AG10803 (cell line): ENCODE measurements around the gene GALNT17.

Experiments
- DNase-seq: peaks from one replicate; pipeline ENCODE4 v3.0.0; 2010; ENCODE audit warnings: low read depth
- H3K4me3 ChIP-seq: 2 replicates; pipeline ENCODE4 v1.5.1; 2011; ENCODE audit warnings: mild to moderate bottlenecking, low read length, control low read depth
- CTCF ChIP-seq: conservative IDR thresholded peaks from 2 replicates; pipeline ENCODE4 v1.5.1; 2011; ENCODE audit warnings: mild to moderate bottlenecking, low read length, control low read depth, inconsistent platforms

Gene GALNT17

DNA sequence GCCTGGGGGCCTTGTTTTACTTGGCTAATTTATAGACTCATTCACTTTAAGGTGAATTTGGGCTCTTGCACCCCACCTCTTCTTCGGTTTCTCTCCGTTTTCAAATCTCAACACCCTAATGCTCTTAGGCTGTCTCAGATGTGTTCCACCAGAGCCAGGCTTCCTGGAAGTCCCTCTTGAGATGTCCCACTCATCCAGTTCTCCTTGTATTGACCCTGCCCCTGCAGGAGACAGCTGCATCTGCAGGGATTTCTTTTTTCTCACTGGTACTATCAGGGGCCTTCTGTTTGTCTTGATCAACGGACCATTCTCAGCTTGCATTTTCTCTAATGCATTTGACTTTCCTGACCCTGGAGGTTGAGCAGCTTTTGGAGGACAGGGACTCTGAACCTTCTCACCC is 279.5 kb downstream of the GALNT17 start:
- no peak overlapping the region for H3K4me3 ChIP-seq
- no peak for TF ChIP-seq CTCF

GRCh38 chr7:71414490-71414889 is 282.5 kb downstream of the GALNT17 start:
- DNase-seq = no peak
- TF ChIP-seq CTCF = no peak
- H3K4me3 ChIP-seq = no peak overlapping the region

More for the DNA sequence above, 279.5 kb downstream of the GALNT17 start:
- DNase-seq = no peak

DNA sequence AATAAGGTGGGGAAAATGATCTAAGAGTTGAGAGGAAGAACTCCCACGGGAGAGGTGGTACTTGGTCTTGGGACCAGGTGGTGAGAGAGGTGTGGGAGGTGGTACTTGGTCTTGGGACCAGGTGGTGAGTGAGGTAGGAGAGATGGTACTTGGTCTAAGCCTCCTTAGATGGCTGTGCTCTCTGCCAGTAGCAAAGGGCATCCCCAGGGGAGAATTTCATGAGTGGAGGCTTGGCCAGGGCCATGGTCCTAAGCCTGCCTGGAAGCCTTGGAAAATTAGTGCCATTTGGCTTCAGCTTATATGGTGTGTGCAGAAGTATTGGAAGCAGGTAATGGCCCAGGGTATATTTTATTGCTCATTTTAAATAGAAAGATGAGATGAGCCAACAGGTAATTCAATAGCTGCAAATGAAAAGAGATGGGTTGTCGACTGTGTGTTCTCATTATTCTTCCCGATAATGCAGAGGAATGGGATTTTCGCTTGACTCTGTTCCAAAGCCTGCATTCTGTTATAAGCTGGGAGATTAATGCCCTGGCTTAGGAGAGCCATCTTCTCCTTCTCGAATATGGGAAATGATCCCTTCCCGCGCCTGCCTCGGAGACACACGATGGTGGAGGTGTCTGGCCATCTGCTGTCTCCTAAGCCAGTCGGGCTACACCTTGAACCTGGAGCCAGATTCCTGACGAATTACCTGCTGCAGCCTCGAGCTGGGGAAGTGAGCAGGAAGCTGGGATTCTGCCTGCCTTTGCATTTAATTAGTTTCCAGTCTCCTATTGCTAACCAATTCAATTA is 287.8 kb downstream of the GALNT17 start:
- H3K4me3 ChIP-seq = no peak overlapping the region
- TF ChIP-seq CTCF = no peak
- DNase-seq = no peak

DNA sequence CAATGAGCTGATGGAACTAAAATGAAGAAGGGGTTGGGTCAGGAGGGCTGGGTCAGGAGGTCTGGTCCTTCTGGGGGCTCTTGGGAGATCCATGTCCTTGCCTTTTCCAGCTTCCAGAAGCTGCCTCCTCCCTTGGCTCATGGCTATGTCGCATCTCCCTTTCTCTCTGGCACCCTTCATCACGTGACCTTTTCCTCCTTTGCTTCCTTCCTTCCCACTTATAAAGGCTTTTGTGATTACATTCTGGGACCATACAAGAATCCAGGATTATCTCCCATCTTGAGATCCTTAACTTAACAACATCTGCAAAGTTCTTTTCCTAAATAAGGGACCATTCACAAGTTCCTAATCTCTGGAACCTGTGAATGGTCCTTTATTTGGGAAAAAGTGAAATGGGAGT is 290.2 kb downstream of the GALNT17 start:
- H3K4me3 ChIP-seq = no peak overlapping the region
- TF ChIP-seq CTCF = no peak
- no peak for DNase-seq

- H3K4me3 ChIP-seq = no peak overlapping the region
- no peak for TF ChIP-seq CTCF
- DNase-seq = no peak
Measured at GRCh38 chr7:71424166-71425035, 292.5 kb downstream of the GALNT17 start.

- DNase-seq = no peak
- H3K4me3 ChIP-seq = no peak overlapping the region
- TF ChIP-seq CTCF = no peak
Measured at GRCh38 chr7:71429083-71429482, 297.1 kb downstream of the GALNT17 start.

DNA sequence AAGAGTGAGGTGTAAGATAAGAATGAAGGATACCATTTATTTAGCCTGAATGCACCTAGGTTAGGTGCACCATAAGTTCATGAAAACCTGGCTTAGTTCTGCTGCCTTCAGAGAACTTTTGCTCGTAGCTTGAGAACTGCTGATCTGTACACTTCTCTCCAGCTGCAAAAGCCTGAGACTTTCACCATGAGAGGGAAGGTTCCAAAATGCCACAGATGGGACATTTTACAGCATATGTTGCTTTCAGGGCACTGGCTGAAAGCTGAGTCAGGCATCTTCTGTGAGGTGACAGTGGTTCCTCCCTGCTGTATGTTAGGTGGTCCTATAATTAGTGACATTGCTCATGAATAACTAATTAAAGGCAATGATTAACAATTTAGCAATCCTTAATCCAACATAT is 298.3 kb downstream of the GALNT17 start:
- H3K4me3 ChIP-seq = no peak overlapping the region
- no peak for TF ChIP-seq CTCF
- DNase-seq = no peak
